ENCODE measurements around the gene PCA3.

Gene PCA3

DNA sequence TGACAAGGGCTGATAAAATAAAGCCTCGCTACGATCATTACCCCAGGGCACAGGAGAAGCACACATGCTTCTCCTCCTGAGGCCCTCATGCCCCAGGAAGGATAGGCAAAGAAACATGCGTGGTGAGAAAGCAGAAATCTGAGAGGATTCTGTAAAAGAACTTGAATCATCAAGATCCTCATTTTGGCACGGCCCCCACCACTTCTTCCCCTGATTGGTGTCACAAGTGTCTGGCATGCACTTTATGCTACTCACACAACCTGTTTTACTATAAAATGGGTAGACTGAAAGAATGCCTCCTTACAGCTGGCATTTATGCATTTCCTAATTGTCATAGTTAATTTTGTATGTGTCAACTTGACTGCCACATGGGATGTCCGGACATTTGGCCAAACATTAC lies 32.1 kb downstream of the PCA3 start:
- FAIRE-seq (no peak), DNase-seq (ENCODE audit: insufficient read length, low spot score) (no peak)
- no peak for TF ChIP-seq CTCF (IDR thresholded peaks at IDR 0.05; ENCODE audit: insufficient read depth, missing control alignments)

DNA sequence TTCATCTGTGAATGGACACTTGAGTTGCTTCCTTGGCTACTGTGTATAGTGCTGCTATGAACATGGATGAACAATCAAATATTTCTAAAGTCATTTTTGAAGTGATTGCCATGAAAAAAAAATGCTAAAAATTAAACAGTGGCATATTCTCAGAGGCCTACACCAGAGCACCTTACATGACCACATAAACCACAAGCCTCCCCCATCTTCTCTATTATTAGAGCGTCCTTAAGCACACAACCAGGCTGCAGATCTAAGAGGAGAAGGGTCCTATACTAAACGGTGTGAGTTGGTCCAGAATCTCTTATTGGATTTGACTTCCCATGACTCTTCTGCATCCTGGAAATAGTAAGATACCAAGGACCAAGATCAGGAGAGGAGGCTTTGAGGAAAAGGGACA lies 34.3 kb downstream of the PCA3 start:
- TF ChIP-seq CTCF (IDR thresholded peaks at IDR 0.05; ENCODE audit: insufficient read depth, missing control alignments), result no peak
- no peak for FAIRE-seq
- no peak for DNase-seq (ENCODE audit: insufficient read length, low spot score)

DNA sequence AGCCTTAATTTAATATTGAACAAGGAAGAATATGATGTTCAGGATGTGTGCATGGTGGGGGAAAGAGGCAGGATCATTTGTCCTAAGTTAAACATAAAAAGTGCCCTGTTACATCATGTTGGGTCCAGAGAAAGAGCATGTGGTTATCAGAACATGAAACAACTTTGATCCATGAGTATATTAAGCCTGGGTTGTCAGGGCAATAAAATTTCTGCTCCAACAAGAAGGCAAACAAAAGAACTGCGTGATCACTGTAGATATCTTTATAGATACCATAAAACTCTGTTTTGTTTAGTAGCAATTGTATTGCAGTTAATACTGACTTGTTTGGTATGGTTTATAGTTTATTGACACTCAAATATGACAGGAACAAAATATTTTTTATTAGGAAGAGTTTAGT lies 35.2 kb downstream of the PCA3 start:
- DNase-seq (ENCODE audit: insufficient read length, low spot score), result no peak
- no peak for FAIRE-seq
- no peak for TF ChIP-seq CTCF (IDR thresholded peaks at IDR 0.05; ENCODE audit: insufficient read depth, missing control alignments)

GRCh38 chr9:76800901-76801300 lies 36.7 kb downstream of the PCA3 start:
- DNase-seq (ENCODE audit: insufficient read length, low spot score) (no peak), FAIRE-seq (no peak)
- no peak for TF ChIP-seq CTCF (IDR thresholded peaks at IDR 0.05; ENCODE audit: insufficient read depth, missing control alignments)

DNA sequence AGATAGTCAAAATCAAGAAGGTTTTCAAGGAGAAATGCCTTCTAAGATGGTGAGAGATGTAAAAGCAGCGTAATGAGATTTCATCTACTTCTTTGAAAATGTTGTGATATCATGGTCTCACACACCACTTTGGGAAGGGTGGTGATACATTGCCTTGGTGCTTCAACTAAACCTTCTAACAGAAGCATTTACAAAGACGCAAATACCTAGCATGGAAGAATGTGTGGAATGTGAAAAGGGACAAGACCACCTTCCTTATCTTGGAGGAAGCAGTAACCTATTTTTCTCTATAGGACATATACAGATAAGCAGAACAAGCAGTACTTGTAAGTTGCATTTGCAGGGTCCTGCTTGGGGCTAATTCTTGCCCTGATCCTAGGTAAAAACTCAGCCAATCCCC lies 38.8 kb downstream of the PCA3 start:
- no peak for TF ChIP-seq CTCF (IDR thresholded peaks at IDR 0.05; ENCODE audit: insufficient read depth, missing control alignments)
- DNase-seq (ENCODE audit: insufficient read length, low spot score), result no peak
- FAIRE-seq, result no peak

- FAIRE-seq, result no peak
- no peak for DNase-seq (ENCODE audit: insufficient read length, low spot score)
- TF ChIP-seq CTCF (IDR thresholded peaks at IDR 0.05; ENCODE audit: insufficient read depth, missing control alignments), result no peak
Measured at GRCh38 chr9:76803762-76804161, 39.5 kb downstream of the PCA3 start.

DNA sequence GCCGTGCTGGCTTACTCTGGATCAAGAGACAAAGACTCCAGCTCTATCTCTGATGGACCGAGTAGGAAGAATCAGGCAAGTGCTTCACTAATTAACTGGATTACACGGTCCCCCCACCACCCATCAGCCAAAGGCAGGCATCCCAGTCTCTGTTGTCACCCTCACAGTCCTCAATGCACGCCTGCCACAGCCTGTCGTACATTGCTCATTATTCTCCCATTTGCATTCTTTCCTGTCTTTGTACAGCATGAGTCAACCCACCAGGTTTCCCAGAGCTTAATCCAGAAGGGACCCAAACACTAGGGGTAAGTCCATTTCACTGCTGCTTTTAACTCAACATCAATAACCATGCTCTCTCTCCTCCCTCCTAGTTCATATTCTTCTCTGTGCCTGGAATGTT lies 44.4 kb downstream of the PCA3 start:
- FAIRE-seq (no peak), DNase-seq (ENCODE audit: insufficient read length, low spot score) (no peak)
- no peak for TF ChIP-seq CTCF (IDR thresholded peaks at IDR 0.05; ENCODE audit: insufficient read depth, missing control alignments)

Measured in D721Med (cell line).